GM12878 (cell line): ENCODE measurements around the gene SLC25A17. TPM values are rescaled to one million over a fixed set of nuclear protein-coding genes. Genes with fewer than 3 reads are reported as not detected.

Experiments used
- ATAC-seq: fragments of 200-7000 bp; cut with Tn5 transposase; 3 replicates; pipeline ENCODE4 v1.9.1; 2020; ENCODE audit warnings: mild to moderate bottlenecking, moderate library complexity
- BruUV-seq: library from RNA; stranded (reverse); fragments of 400-500 nt; replicated peaks from 2 replicates; lab custom pipeline; 2021; lab: Mats Ljungman, UMichigan
- CTCF ChIA-PET: fragments of 300-600 bp; sonication (Branson Sonifier 250); formaldehyde crosslinking; extraction: SDS; loops from one replicate; lab custom pipeline; 2021; ENCODE audit warnings: inconsistent platforms; lab: Yijun Ruan, JAX
- POLR2A ChIA-PET: fragments of 350-600 bp; formaldehyde crosslinking; extraction: SDS; loops from one replicate; lab custom pipeline; 2021; ENCODE audit warnings: inconsistent platforms; lab: Charles Lee
- RAD21 ChIA-PET: fragments of 300-600 bp; sonication (Branson Sonifier 250); formaldehyde crosslinking; loops from one replicate; lab custom pipeline; 2023; ENCODE audit warnings: antibody characterized with exemption; ENCODE audit not compliant: unreplicated experiment; lab: Charles Lee
- SMC1A ChIA-PET: fragments of 300-600 bp; sonication (Branson Sonifier 250); formaldehyde crosslinking; loops from one replicate; lab custom pipeline; 2023; ENCODE audit not compliant: unreplicated experiment, uncharacterized antibody; lab: Charles Lee
- DNase-seq: peaks from one replicate; pipeline ENCODE4 v3.0.0-alpha.2; 2011; ENCODE audit warnings: low read depth, low spot score
- FAIRE-seq: peaks from 3 replicates; lab custom pipeline; 2011; peaks lifted over from hg19 to GRCh38; lab: Jason Lieb, UNC
- H2AFZ ChIP-seq: 2 replicates; pipeline ENCODE4 v1.6.0; 2011; ENCODE audit warnings: low read depth, low read length, control low read depth; ENCODE audit not compliant: control insufficient read depth
- H3K27ac ChIP-seq: 2 replicates; pipeline ENCODE4 v1.5.1; 2011; ENCODE audit warnings: control low read depth; ENCODE audit not compliant: control insufficient read depth, insufficient read depth
- H3K27me3 ChIP-seq, 2 experiments: replicated peaks in 1 of 2; 2 replicates each; pipeline versions ENCODE4 v1.6.0 to v1.6.1; 2011; ENCODE audit warnings: low read length in 1 of 2; ENCODE audit not compliant: control insufficient read depth in 2 of 2, insufficient read depth in 2 of 2
- H3K36me3 ChIP-seq, 2 experiments: 2 replicates each; pipeline ENCODE4 v1.5.1; 2011; ENCODE audit warnings: low read length in 1 of 2; ENCODE audit not compliant: control insufficient read depth in 2 of 2, insufficient read depth in 2 of 2
- H3K4me1 ChIP-seq: 2 replicates; pipeline ENCODE4 v1.6.1; 2011; ENCODE audit warnings: mild to moderate bottlenecking, low read length, moderate library complexity, mixed read lengths; ENCODE audit not compliant: control insufficient read depth, insufficient read depth
- H3K4me2 ChIP-seq: 2 replicates; pipeline ENCODE4 v1.6.0; 2011; ENCODE audit warnings: control low read depth; ENCODE audit not compliant: control insufficient read depth, insufficient read depth
- H3K4me3 ChIP-seq: fragments of 200-600 bp; sonication (generic); 2 replicates; pipeline ENCODE4 v1.5.1; 2016
- H3K79me2 ChIP-seq: 2 replicates; pipeline ENCODE4 v1.6.0; 2011; ENCODE audit warnings: low read length; ENCODE audit not compliant: control insufficient read depth, insufficient read depth
- H3K9ac ChIP-seq: 2 replicates; pipeline ENCODE4 v1.8.0; 2011; ENCODE audit warnings: low read length, control low read depth, mixed read lengths; ENCODE audit not compliant: control insufficient read depth, insufficient read depth
- H3K9me3 ChIP-seq: replicated peaks from 3 replicates; pipeline ENCODE4 v1.5.1; 2011; ENCODE audit warnings: mild to moderate bottlenecking, low read length; ENCODE audit not compliant: control insufficient read depth, insufficient read depth
- H4K20me1 ChIP-seq: 2 replicates; pipeline ENCODE4 v1.6.0; 2011; ENCODE audit not compliant: control insufficient read depth, insufficient read depth
- BACH1 ChIP-seq: fragments of 450-650 bp; IDR thresholded peaks from 2 replicates; pipeline ENCODE4 v1.6.1; 2017; ENCODE audit warnings: mild to moderate bottlenecking, borderline replicate concordance
- BCL11A ChIP-seq: IDR thresholded peaks from 2 replicates; pipeline ENCODE4 v1.6.1; 2011; ENCODE audit warnings: low read depth, low read length
- BHLHE40 ChIP-seq, 2 experiments: fragments of 450-650 bp in 1 of 2; IDR thresholded peaks; 2 replicates each; pipeline ENCODE4 v1.6.1; 2011 to 2017; ENCODE audit warnings: low read depth in 2 of 2, borderline replicate concordance in 1 of 2, improper control_type of control experiment in 1 of 2, low read length in 1 of 2, mild to moderate bottlenecking in 1 of 2
- BRCA1 ChIP-seq: IDR thresholded peaks from 2 replicates; pipeline ENCODE4 v1.6.1; 2011; ENCODE audit warnings: low read depth, low read length, improper control_type of control experiment
- EP300 ChIP-seq, 2 experiments: fragments of 150-350 bp in 1 of 2; IDR thresholded peaks; 2 replicates each; pipeline ENCODE4 v1.6.1; 2011 to 2012; ENCODE audit warnings: low read depth in 2 of 2, low read length in 2 of 2, borderline replicate concordance in 1 of 2, improper control_type of control experiment in 1 of 2, inconsistent platforms in 1 of 2; ENCODE audit not compliant: control insufficient read depth in 1 of 2
- HDAC2 ChIP-seq: fragments of 200-600 bp; sonication (generic); IDR thresholded peaks from 2 replicates; pipeline ENCODE4 v1.6.1; 2017
- HDAC6 ChIP-seq: fragments of 200-600 bp; sonication (generic); IDR thresholded peaks from one replicate; pipeline ENCODE4 v1.8.0; 2017; ENCODE audit warnings: antibody characterized with exemption; ENCODE audit not compliant: unreplicated experiment
- KDM1A ChIP-seq: fragments of 200-600 bp; sonication (generic); IDR thresholded peaks from 2 replicates; pipeline ENCODE4 v1.6.1; 2016; ENCODE audit warnings: borderline replicate concordance
- NBN ChIP-seq: fragments of 450-650 bp; IDR thresholded peaks from 2 replicates; pipeline ENCODE4 v1.6.1; 2016
- NFIC ChIP-seq: IDR thresholded peaks from 2 replicates; pipeline ENCODE4 v1.6.1; 2012; ENCODE audit warnings: low read depth, mild to moderate bottlenecking, inconsistent platforms, low read length, moderate library complexity
- SPI1 ChIP-seq: IDR thresholded peaks from 2 replicates; pipeline ENCODE4 v1.6.1; 2011; ENCODE audit warnings: low read depth, mild to moderate bottlenecking, low read length, moderate library complexity, borderline replicate concordance; ENCODE audit not compliant: insufficient read depth
- WRNIP1 ChIP-seq: IDR thresholded peaks from 2 replicates; pipeline ENCODE4 v1.6.1; 2011; ENCODE audit warnings: low read depth, low read length, improper control_type of control experiment, borderline replicate concordance
- YY1 ChIP-seq: IDR thresholded peaks from 2 replicates; pipeline ENCODE4 v1.6.1; 2011; ENCODE audit warnings: low read depth, mild to moderate bottlenecking, low read length
- WGBS: methylation state at CpG from one replicate; pipeline ENCODE4 v1.1.6; 2016; ENCODE audit warnings: low lambda C conversion rate; ENCODE audit not compliant: insufficient replicate concordance, insufficient coverage; ENCODE audit errors: missing lambda C conversion rate; 5-methylcytosine and 5-hydroxymethylcytosine counted together
- in situ Hi-C: fragments of 300-500 bp; cut with MboI; formaldehyde crosslinking; loops from 9 replicates; pipeline ENCODE4 v1.14.3; 2018; ENCODE audit warnings: mixed read lengths
- intact Hi-C: fragments of 100-400 bp; cut with micrococcal nuclease; formaldehyde crosslinking; loops from one replicate; pipeline ENCODE4 v1.14.2; 2022; ENCODE audit not compliant: unreplicated experiment
- polyA plus RNA-seq, 11 experiments: library from polyadenylated mRNA; depleted of rRNA in 4 of 11; unstranded in 6 of 11; stranded (reverse) in 5 of 11; fragments of >200 nt; fragmentation: Nextera tagmentation in 4 of 11; fragmentation: Illumina TruSeq in 1 of 11; extraction: Ambion mirVana in 4 of 11; extraction: Trizol in 1 of 11; gene quantifications; 1 replicate in 1 of 11; 2 replicates in 10 of 11; pipeline versions ENCODE4 v1.2.1 to v1.2.3, GENCODE V29; 2011 to 2016; ENCODE audit warnings: inconsistent platforms in 2 of 11, missing spikeins in 2 of 11, low read depth in 1 of 11
- total RNA-seq, 4 experiments: library from RNA; depleted of rRNA in 3 of 4; stranded (reverse); fragments of >200 nt in 3 of 4; fragmentation: Illumina TruSeq in 1 of 4; extraction: Trizol in 1 of 4; gene quantifications; 2 replicates each; pipeline versions ENCODE4 v1.2.1 to v1.2.3, GENCODE V29; 2013 to 2021
- TF ChIP-seq, protein P1 (sequence below): IDR thresholded peaks from 2 replicates; pipeline ENCODE4 v1.6.1; 2012; ENCODE audit warnings: low read depth, low read length, improper control_type of control experiment
- TF ChIP-seq, protein P2 (sequence below): fragments of 450-650 bp; formaldehyde crosslinking; IDR thresholded peaks from 2 replicates; pipeline ENCODE4 v1.4.0; 2020; ENCODE audit warnings: mild to moderate bottlenecking, moderate library complexity
- TF ChIP-seq, protein P3 (sequence below): fragments of 450-650 bp; IDR thresholded peaks from 2 replicates; pipeline ENCODE4 v1.6.1; 2017; ENCODE audit warnings: mild to moderate bottlenecking, low read depth, inconsistent platforms; ENCODE audit not compliant: poor library complexity, severe bottlenecking

The SLC25A17 gene
- total and polyA plus RNA-seq, 10 of the 15 experiments (the other 5 are each of a cell fraction or from before 2014, with no cell fraction given): 37.5 to 113 (median 62.3) TPM

DNA sequence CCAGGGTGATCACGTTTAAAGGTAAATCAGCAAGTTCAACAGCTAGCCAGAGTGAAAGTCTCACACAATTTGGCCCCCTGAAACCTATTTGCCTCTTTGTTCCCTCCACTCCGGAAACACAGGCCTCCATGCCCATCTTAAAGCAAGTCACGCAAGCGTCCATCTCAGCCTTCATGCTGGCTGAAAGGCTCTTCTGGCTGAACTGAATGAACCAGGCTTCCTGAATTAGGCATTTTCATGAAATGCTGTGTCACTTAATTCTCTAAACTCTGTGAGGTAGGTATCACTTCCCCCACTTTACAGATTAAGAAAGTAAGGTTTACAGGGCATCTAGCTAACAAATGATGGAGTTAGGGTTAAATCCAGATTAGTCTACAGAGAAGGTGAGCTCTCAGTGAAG lies 1.4 kb downstream of the SLC25A17 start:
- SMC1A ChIA-PET: interaction anchor here (0.6 to 3.3 kb wide), 9 partner anchors 12 to 135 kb away, joined by 3 to 14 read pairs (median 4); partner anchors contain the start of genes ST13 and XPNPEP3
- POLR2A ChIA-PET: interaction anchor here (0.6 to 4.6 kb wide), 3 partner anchors 37 to 158 kb away, joined by 3 to 41 read pairs (median 4); partner anchors contain the start of genes ST13 and XPNPEP3
- H3K9me3 ChIP-seq: no peaks in the 10 kb centered on the region; the same call in 2 of the 3 replicates
- RAD21 ChIA-PET: interaction anchor here (1.0 to 2.6 kb wide), 8 partner anchors 25 to 382 kb away, joined by 3 to 14 read pairs (median 6); partner anchors contain the start of genes ST13 and XPNPEP3
- CTCF ChIA-PET: interaction anchor here (0.8 to 4.1 kb wide), 6 partner anchors 18 to 418 kb away, joined by 3 to 18 read pairs (median 4); no protein-coding TSS in a partner anchor
- peak overlapping the region; percentile 82 for H3K4me2 ChIP-seq
- H3K79me2 ChIP-seq: peaks cover 57% of the 10 kb centered on the region
- FAIRE-seq (no peak), DNase-seq (peak; percentile 25), ATAC-seq (peak; percentile 32)
- BruUV-seq: no TSS peak
- intact Hi-C loops: loop anchor here (5.0 kb wide), 1 partner anchor 135 kb away; no protein-coding TSS in a partner anchor
- peak overlapping the region; percentile 84 for H3K27ac ChIP-seq
- in situ Hi-C loops: no loop called here
- H2AFZ ChIP-seq: peak overlapping the region; percentile 35
- no peaks in the 10 kb centered on the region for H3K27me3 ChIP-seq
- H3K4me3 ChIP-seq: peak overlapping the region; percentile 89
- no peaks in the 10 kb centered on the region for H3K4me1 ChIP-seq
- peaks cover 0 to 3% of the 10 kb centered on the region in 2 experiments; a peak in 1 of 4 replicates for H3K36me3 ChIP-seq
- no peaks in the 10 kb centered on the region for H4K20me1 ChIP-seq
- 41% methylated on average over 4 of the region's 4 CpGs for WGBS
- peak overlapping the region; percentile 88 for H3K9ac ChIP-seq
- TF ChIP-seq BCL11A (no peak), YY1 (peak; percentile 58; the same call in 1 of the 2 replicates), NFIC (no peak), NBN (0 out of 2 replicates have a peak, but pooled peaks have one; percentile 5), EP300 (IDR thresholded peaks at IDR 0.05; ENCODE audit: borderline replicate concordance in 1 of 2, control insufficient read depth in 1 of 2, low read depth in 2 of 2, low read length in 2 of 2) (no peak), BRCA1 (no peak), HDAC6 (no peak), SPI1 (peak; percentile 24), WRNIP1 (no peak), BHLHE40 (IDR thresholded peaks at IDR 0.05; ENCODE audit: borderline replicate concordance in 1 of 2, low read depth in 2 of 2, low read length in 1 of 2) (peak; percentile 21 to 22; a peak in 1 of 4 replicates), HDAC2 (no peak), BACH1 (0 out of 2 replicates have a peak, but pooled peaks have one; percentile 34), KDM1A (no peak)
- TF ChIP-seq, protein P1, sequence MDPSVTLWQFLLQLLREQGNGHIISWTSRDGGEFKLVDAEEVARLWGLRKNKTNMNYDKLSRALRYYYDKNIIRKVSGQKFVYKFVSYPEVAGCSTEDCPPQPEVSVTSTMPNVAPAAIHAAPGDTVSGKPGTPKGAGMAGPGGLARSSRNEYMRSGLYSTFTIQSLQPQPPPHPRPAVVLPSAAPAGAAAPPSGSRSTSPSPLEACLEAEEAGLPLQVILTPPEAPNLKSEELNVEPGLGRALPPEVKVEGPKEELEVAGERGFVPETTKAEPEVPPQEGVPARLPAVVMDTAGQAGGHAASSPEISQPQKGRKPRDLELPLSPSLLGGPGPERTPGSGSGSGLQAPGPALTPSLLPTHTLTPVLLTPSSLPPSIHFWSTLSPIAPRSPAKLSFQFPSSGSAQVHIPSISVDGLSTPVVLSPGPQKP: no peak
- TF ChIP-seq, protein P2, sequence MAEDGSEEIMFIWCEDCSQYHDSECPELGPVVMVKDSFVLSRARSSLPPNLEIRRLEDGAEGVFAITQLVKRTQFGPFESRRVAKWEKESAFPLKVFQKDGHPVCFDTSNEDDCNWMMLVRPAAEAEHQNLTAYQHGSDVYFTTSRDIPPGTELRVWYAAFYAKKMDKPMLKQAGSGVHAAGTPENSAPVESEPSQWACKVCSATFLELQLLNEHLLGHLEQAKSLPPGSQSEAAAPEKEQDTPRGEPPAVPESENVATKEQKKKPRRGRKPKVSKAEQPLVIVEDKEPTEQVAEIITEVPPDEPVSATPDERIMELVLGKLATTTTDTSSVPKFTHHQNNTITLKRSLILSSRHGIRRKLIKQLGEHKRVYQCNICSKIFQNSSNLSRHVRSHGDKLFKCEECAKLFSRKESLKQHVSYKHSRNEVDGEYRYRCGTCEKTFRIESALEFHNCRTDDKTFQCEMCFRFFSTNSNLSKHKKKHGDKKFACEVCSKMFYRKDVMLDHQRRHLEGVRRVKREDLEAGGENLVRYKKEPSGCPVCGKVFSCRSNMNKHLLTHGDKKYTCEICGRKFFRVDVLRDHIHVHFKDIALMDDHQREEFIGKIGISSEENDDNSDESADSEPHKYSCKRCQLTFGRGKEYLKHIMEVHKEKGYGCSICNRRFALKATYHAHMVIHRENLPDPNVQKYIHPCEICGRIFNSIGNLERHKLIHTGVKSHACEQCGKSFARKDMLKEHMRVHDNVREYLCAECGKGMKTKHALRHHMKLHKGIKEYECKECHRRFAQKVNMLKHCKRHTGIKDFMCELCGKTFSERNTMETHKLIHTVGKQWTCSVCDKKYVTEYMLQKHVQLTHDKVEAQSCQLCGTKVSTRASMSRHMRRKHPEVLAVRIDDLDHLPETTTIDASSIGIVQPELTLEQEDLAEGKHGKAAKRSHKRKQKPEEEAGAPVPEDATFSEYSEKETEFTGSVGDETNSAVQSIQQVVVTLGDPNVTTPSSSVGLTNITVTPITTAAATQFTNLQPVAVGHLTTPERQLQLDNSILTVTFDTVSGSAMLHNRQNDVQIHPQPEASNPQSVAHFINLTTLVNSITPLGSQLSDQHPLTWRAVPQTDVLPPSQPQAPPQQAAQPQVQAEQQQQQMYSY (CRISPR knock-in tag): no peak
- TF ChIP-seq, protein P3, sequence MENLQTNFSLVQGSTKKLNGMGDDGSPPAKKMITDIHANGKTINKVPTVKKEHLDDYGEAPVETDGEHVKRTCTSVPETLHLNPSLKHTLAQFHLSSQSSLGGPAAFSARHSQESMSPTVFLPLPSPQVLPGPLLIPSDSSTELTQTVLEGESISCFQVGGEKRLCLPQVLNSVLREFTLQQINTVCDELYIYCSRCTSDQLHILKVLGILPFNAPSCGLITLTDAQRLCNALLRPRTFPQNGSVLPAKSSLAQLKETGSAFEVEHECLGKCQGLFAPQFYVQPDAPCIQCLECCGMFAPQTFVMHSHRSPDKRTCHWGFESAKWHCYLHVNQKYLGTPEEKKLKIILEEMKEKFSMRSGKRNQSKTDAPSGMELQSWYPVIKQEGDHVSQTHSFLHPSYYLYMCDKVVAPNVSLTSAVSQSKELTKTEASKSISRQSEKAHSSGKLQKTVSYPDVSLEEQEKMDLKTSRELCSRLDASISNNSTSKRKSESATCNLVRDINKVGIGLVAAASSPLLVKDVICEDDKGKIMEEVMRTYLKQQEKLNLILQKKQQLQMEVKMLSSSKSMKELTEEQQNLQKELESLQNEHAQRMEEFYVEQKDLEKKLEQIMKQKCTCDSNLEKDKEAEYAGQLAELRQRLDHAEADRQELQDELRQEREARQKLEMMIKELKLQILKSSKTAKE: no peak
